Large intestine (tissue), 3 donors: ENCODE results near the gene FAM83G. TPM values are rescaled to one million over a fixed set of nuclear protein-coding genes. Genes with fewer than 3 reads are reported as not detected.
"Not testable (repeated sequence)": the region's sequence is repeated elsewhere in the genome, so short reads cannot be mapped to it uniquely, and the experiment has no call there.

Source experiments
- DNase-seq, 2 donors: peaks; one replicate each; pipeline versions ENCODE4 v3.0.0 to v3.0.0-alpha.2; 2013
- H3K27ac ChIP-seq: one replicate; pipeline ENCODE4 v1.5.1; 2013; ENCODE audit warnings: low read length
- H3K27me3 ChIP-seq: 2 replicates; pipeline ENCODE4 v1.6.1; 2013; ENCODE audit warnings: low read length; ENCODE audit not compliant: control insufficient read depth, insufficient read depth
- H3K36me3 ChIP-seq: 2 replicates; pipeline ENCODE4 v1.6.1; 2013; ENCODE audit warnings: low read length; ENCODE audit not compliant: control insufficient read depth, insufficient read depth
- H3K4me1 ChIP-seq: one replicate; pipeline ENCODE4 v1.6.1; 2013; ENCODE audit warnings: low read length; ENCODE audit not compliant: control insufficient read depth, insufficient read depth
- H3K4me3 ChIP-seq: one replicate; pipeline ENCODE4 v1.5.1; 2013; ENCODE audit warnings: low read length
- H3K9me3 ChIP-seq: one replicate; pipeline ENCODE4 v1.6.1; 2013; ENCODE audit warnings: mild to moderate bottlenecking, low read depth, low read length, moderate library complexity; ENCODE audit not compliant: control insufficient read depth
- WGBS: methylation state at CpG from one replicate; pipeline ENCODE4 v1.1.5; 2013; ENCODE audit warnings: low lambda C conversion rate; ENCODE audit not compliant: insufficient coverage; 5-methylcytosine and 5-hydroxymethylcytosine counted together
- polyA plus RNA-seq: library from polyadenylated mRNA; unstranded; fragments of 120-200 nt; gene quantifications from one replicate; pipeline ENCODE4 v1.2.1, GENCODE V29; 2013

Gene FAM83G
- polyA plus RNA-seq, 1 donor: 35.6 TPM

- peak in 1 of 2 donors; percentile 37 for DNase-seq
Observed at GRCh38 chr17:18937981-18938691, 66.4 kb downstream of the FAM83G start.

DNA sequence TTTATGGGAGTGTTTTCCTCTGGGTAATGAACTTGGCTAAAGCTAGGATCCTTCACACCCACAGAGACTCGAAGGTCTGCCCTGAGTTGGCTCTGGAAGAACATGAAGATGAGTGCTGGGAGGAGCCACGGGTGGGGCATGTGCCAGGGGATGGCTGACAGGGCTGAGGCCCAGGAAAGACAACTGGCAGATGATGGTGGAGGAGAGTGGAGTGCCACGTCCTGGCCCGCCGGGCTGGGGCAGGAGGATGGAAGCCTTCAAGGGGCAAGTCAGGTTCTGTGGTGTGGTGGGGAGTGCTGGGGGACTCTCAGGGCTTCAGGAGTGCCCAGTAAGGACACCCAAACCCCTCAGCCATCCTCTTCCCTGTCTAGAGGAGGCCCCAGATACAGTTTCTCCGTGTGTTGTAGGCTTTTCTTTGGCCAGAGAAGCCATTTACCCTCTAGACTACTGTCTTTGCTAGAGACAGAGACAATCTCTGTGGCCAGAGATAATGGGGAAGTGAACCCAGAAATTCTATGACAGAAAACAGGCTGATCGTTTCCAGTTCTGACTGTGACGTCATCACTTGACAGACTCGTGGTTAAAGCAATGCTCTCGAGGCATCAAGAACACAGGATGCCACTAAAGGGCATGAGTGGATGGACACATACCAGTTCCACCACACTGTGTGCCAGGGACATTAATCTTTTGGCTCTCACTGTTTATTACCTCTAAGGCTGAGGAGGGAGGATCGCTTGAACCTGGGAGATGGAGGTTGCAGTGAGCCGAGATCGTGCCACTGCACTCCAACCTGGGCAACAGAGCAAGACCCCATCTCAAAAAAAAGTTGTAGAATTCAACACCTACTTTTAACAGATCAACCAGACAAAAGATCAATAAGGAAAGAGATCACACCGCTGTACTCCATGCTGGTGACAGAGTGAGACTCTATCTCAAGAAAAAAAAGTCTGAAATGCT lies 71.2 kb downstream of the FAM83G start:
- Histone ChIP-seq H3K4me3 (no peak overlapping the region), H3K27ac (no peak overlapping the region), H3K9me3 (no peaks in the 10 kb centered on the region), H3K4me1 (no peaks in the 10 kb centered on the region), H3K27me3 (no peaks in the 10 kb centered on the region), H3K36me3 (peaks cover 32% of the 10 kb centered on the region)
- WGBS: no CpG with 5 or more reads among the region's 14 CpGs
- no peak for DNase-seq

More at GRCh38 chr17:18937981-18938691, 66.4 kb downstream of the FAM83G start:
- Histone ChIP-seq H3K4me3 (no peak overlapping the region), H3K27me3 (no peaks in the 10 kb centered on the region), H3K36me3 (no peaks in the 10 kb centered on the region), H3K9me3 (no peaks in the 10 kb centered on the region), H3K27ac (no peak overlapping the region), H3K4me1 (no peaks in the 10 kb centered on the region)
- 80% methylated on average over 1 of the region's 8 CpGs for WGBS

DNA sequence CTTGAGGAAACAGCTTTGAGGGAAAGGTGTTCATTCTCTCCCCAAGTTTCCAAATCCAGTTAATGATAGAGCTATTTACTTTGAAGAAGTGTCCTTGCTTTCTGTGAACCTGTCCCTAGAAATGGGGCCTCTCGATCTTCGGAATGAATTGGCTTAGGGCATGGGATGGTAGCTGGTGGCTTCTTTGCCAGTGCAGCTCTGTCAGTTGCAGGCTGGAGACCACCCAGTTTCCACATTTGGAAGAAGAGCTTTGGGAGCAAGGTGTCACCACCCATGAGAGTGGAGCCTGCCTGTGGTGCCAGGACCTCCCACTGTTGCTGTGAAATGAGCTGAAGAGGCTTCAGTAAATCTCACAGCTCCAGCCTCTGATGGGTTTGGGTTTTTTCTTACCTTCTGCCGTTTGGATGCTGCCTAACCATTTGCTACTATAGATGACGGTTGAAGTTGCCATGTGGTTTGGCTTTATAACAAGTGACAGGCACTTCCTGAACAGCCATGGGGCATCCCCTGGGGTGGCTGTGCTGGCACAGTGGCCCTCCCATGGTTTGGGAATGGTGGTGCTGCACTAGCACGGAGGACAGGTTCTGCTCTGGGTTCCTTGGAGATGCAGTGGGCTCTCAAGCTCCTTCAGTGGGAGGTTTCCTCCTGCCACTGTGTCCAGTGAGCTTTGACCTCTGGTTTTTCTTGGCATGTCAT lies 72.1 kb downstream of the FAM83G start:
- Histone ChIP-seq H3K9me3 (no peaks in the 10 kb centered on the region), H3K36me3 (peaks cover 35% of the 10 kb centered on the region), H3K27ac (no peak overlapping the region), H3K4me1 (no peaks in the 10 kb centered on the region), H3K27me3 (no peaks in the 10 kb centered on the region), H3K4me3 (no peak overlapping the region)
- no CpG with 5 or more reads among the region's 5 CpGs for whole genome bisulfite sequencing
- no peak for DNase-seq

DNA sequence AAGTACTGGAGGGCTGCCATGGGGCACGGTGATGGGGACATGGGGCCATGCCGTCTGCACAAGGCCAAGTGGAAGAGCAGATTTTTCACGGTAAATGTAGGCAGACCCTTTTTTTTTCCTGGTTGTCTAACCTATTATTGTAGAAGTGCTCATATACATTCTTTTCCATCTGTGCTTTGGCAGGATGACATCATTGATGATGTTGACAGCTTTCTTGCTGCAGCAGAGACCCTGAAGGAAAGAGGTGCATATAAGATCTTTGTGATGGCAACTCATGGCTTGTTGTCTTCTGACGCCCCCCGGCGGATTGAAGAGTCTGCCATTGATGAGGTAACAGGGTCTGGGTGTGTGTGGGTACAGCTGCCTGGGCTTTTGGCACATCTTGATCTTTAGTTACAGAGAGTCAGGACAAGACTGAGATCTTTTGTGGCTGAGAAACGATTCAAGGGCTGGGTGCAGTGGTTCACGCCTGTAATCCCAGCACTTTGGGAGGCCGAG lies 75.9 kb downstream of the FAM83G start:
- H3K4me1 ChIP-seq: no peaks in the 10 kb centered on the region
- H3K27me3 ChIP-seq: no peaks in the 10 kb centered on the region
- no peak for DNase-seq
- H3K27ac ChIP-seq: no peak overlapping the region
- H3K36me3 ChIP-seq: peaks cover 49% of the 10 kb centered on the region
- 100% methylated on average over 1 of the region's 9 CpGs for WGBS
- H3K9me3 ChIP-seq: no peaks in the 10 kb centered on the region
- no peak overlapping the region for H3K4me3 ChIP-seq

DNA sequence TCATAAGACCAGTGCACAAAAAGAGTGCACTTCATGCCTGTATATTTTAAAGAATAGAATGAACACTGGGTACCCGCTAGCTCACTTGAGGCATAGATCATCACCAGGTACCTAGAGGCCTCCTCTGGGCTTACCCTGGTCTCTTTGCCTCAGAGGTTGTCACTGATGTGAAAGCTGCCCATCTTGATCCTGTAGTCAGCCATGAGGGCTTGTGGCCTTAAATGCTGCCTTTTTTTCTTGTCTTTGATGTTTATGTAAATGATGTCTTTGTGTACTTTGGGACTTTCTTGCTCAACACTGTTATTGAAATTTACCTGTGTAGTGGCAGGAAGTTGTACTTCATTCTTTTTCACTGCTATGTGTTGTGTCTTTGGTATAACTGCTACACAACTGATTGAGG lies 79.4 kb downstream of the FAM83G start:
- H3K4me1 ChIP-seq: peaks cover 9% of the 10 kb centered on the region
- peaks cover 33% of the 10 kb centered on the region for H3K36me3 ChIP-seq
- no peaks in the 10 kb centered on the region for H3K9me3 ChIP-seq
- no peak for DNase-seq
- no peak overlapping the region for H3K27ac ChIP-seq
- WGBS: no CpG with 5 or more reads among the region's 1 CpG
- H3K27me3 ChIP-seq: no peaks in the 10 kb centered on the region
- no peak overlapping the region for H3K4me3 ChIP-seq

- not testable (repeated sequence) for DNase-seq, H3K4me3 ChIP-seq, H3K27me3 ChIP-seq, H3K9me3 ChIP-seq
- Histone ChIP-seq H3K27ac (peak overlapping the region; percentile 50), H3K4me1 (peaks cover 16% of the 10 kb centered on the region), H3K36me3 (peaks cover 24% of the 10 kb centered on the region)
- WGBS: 100% methylated on average over 2 of the region's 7 CpGs
Observed at GRCh38 chr17:18922596-18922995, 82.0 kb downstream of the FAM83G start.

GRCh38 chr17:18921912-18922451 lies 82.6 kb downstream of the FAM83G start:
- peak in 1 of 2 donors; percentile 65 for DNase-seq
- no peaks in the 10 kb centered on the region for H3K9me3 ChIP-seq
- no peaks in the 10 kb centered on the region for H3K27me3 ChIP-seq
- peaks cover 16% of the 10 kb centered on the region for H3K4me1 ChIP-seq
- peak overlapping the region; percentile 50 for H3K27ac ChIP-seq
- 75% methylated on average over 1 of the region's 4 CpGs for WGBS
- H3K36me3 ChIP-seq: peaks cover 25% of the 10 kb centered on the region
- H3K4me3 ChIP-seq: no peak overlapping the region

- Histone ChIP-seq H3K9me3 (no peaks in the 10 kb centered on the region), H3K27ac (peak overlapping the region; percentile 50), H3K4me1 (peaks cover 16% of the 10 kb centered on the region), H3K27me3 (no peaks in the 10 kb centered on the region), H3K4me3 (no peak overlapping the region), H3K36me3 (peaks cover 25% of the 10 kb centered on the region)
- no CpG with 5 or more reads among the region's 2 CpGs for WGBS
- no peak for DNase-seq
Observed at GRCh38 chr17:18921485-18921884, 83.1 kb downstream of the FAM83G start.

- Histone ChIP-seq H3K36me3 (peaks cover 29% of the 10 kb centered on the region), H3K4me3 (no peak overlapping the region), H3K4me1 (peaks cover 16% of the 10 kb centered on the region), H3K9me3 (no peaks in the 10 kb centered on the region), H3K27me3 (no peaks in the 10 kb centered on the region), H3K27ac (no peak overlapping the region)
- DNase-seq: no peak
- 64% methylated on average over 3 of the region's 6 CpGs for WGBS
Observed at GRCh38 chr17:18920911-18921441, 83.6 kb downstream of the FAM83G start.
